K562 (cell line): ENCODE measurements around the gene AIRE. TPM values are rescaled to one million over a fixed set of nuclear protein-coding genes. Genes with fewer than 3 reads are reported as not detected.

Experiments used
- ATAC-seq: fragments of 200-7000 bp; cut with Tn5 transposase; 3 replicates; pipeline ENCODE4 v1.9.1; 2020; ENCODE audit warnings: moderate library complexity
- BruUV-seq: library from RNA; stranded (reverse); fragments of 400-500 nt; replicated peaks from 2 replicates; lab custom pipeline; 2021; lab: Mats Ljungman, UMichigan
- CTCF ChIA-PET: fragments of 300-600 bp; formaldehyde crosslinking; extraction: SDS; loops from one replicate; lab custom pipeline; 2021; ENCODE audit warnings: low intra/inter-chr PET ratio; lab: Yijun Ruan, JAX
- POLR2A ChIA-PET: fragments of 300-600, 350-650 bp; sonication (Branson Sonifier 250); formaldehyde crosslinking; extraction: SDS; loops from one replicate; lab custom pipeline; 2021; ENCODE audit warnings: antibody characterized with exemption, inconsistent platforms; lab: Yijun Ruan, JAX
- DNase-seq, 4 experiments: peaks; one replicate each; pipeline versions ENCODE4 v3.0.0 to v3.0.0-alpha.2; 2011 to 2018; ENCODE audit warnings: low spot score in 3 of 4, mixed read lengths in 3 of 4; ENCODE audit errors: extremely low read depth in 1 of 4
- FAIRE-seq: peaks from 2 replicates; lab custom pipeline; 2011; peaks lifted over from hg19 to GRCh38; lab: Jason Lieb, UNC
- H2AFZ ChIP-seq: 2 replicates; pipeline ENCODE4 v1.6.0; 2011; ENCODE audit warnings: low read depth, low read length, control low read depth, inconsistent platforms
- H3K27ac ChIP-seq: fragments of 200-600 bp; 3 replicates; pipeline ENCODE4 v1.8.0; 2011; ENCODE audit warnings: low read depth, mild to moderate bottlenecking, control low read depth, inconsistent platforms, low read length, moderate library complexity, mixed read lengths; ENCODE audit errors: extremely low read depth
- H3K27me3 ChIP-seq, 2 experiments: fragments of 300-600 bp in 1 of 2; 2 replicates in 1 of 2; 3 replicates in 1 of 2; pipeline versions ENCODE4 v1.6.0 to v1.8.0; 2011; ENCODE audit warnings: inconsistent platforms in 2 of 2, low read length in 2 of 2, mild to moderate bottlenecking in 1 of 2, mixed read lengths in 1 of 2, moderate library complexity in 1 of 2; ENCODE audit not compliant: control insufficient read depth in 2 of 2, insufficient read depth in 2 of 2
- H3K36me3 ChIP-seq: fragments of 300-600 bp; 3 replicates; pipeline ENCODE4 v1.8.0; 2011; ENCODE audit warnings: mild to moderate bottlenecking, low read length, inconsistent platforms; ENCODE audit not compliant: control insufficient read depth, insufficient read depth
- H3K4me1 ChIP-seq, 2 experiments: fragments of 200-600 bp in 1 of 2; replicated peaks in 1 of 2; 2 replicates in 1 of 2; 3 replicates in 1 of 2; pipeline versions ENCODE4 v1.5.1 to v1.8.0; 2011; ENCODE audit warnings: inconsistent platforms in 2 of 2, low read length in 2 of 2, mild to moderate bottlenecking in 1 of 2, mixed read lengths in 1 of 2, moderate library complexity in 1 of 2; ENCODE audit not compliant: control insufficient read depth in 2 of 2, insufficient read depth in 2 of 2
- H3K4me2 ChIP-seq: 2 replicates; pipeline ENCODE4 v1.6.1; 2011; ENCODE audit warnings: low read length, control low read depth, inconsistent platforms, mixed read lengths; ENCODE audit not compliant: insufficient read depth
- H3K4me3 ChIP-seq: fragments of 200-600 bp; sonication (generic), shearing (Covaris generic); 2 replicates; pipeline ENCODE4 v1.5.1; 2016; ENCODE audit warnings: control low read depth, inconsistent platforms
- H3K79me2 ChIP-seq: fragments of 200-600 bp; 3 replicates; pipeline ENCODE4 v1.8.0; 2011; ENCODE audit warnings: low read length, inconsistent platforms; ENCODE audit not compliant: control insufficient read depth, insufficient read depth
- H3K9ac ChIP-seq, 2 experiments: 2 replicates each; pipeline versions ENCODE4 v1.6.0 to v1.6.1; 2011; ENCODE audit warnings: low read depth in 2 of 2, low read length in 2 of 2, control low read depth in 1 of 2, inconsistent platforms in 1 of 2, mild to moderate bottlenecking in 1 of 2, mixed read lengths in 1 of 2; ENCODE audit not compliant: insufficient read depth in 1 of 2
- H3K9me1 ChIP-seq: one replicate; pipeline ENCODE4 v1.6.0; 2011; ENCODE audit warnings: inconsistent platforms, mild to moderate bottlenecking, low read length, moderate library complexity; ENCODE audit not compliant: control insufficient read depth, insufficient read depth
- H3K9me3 ChIP-seq: replicated peaks from 2 replicates; pipeline ENCODE4 v1.5.1; 2011; ENCODE audit warnings: low read depth, low read length, inconsistent platforms; ENCODE audit not compliant: control insufficient read depth, insufficient read depth
- H4K20me1 ChIP-seq: replicated peaks from 2 replicates; pipeline ENCODE4 v1.6.1; 2011; ENCODE audit warnings: low read length, inconsistent platforms, mixed read lengths; ENCODE audit not compliant: control insufficient read depth, insufficient read depth
- DACH1 ChIP-seq: fragments of 450-650 bp; IDR thresholded peaks from 2 replicates; pipeline ENCODE4 v1.6.1; 2018; ENCODE audit not compliant: partially characterized antibody
- E2F6 ChIP-seq, 2 experiments: IDR thresholded peaks; 2 replicates each; pipeline ENCODE4 v1.6.1; 2011; ENCODE audit warnings: borderline replicate concordance in 1 of 2, control low read depth in 1 of 2, low read depth in 1 of 2, low read length in 1 of 2, mild to moderate bottlenecking in 1 of 2, mixed read lengths in 1 of 2, moderate library complexity in 1 of 2; ENCODE audit not compliant: insufficient read depth in 1 of 2, insufficient read length in 1 of 2, poor library complexity in 1 of 2, severe bottlenecking in 1 of 2; ENCODE audit errors: extremely low read depth in 1 of 2
- NONO ChIP-seq, 2 experiments: fragments of 200-400 bp in 1 of 2; fragments of 450-650 bp in 1 of 2; formaldehyde crosslinking in 1 of 2; IDR thresholded peaks; 2 replicates each; pipeline ENCODE4 v1.6.1; 2017; ENCODE audit warnings: low read depth in 2 of 2, mild to moderate bottlenecking in 2 of 2, moderate library complexity in 2 of 2, low read length in 1 of 2
- REST ChIP-seq, 2 experiments: fragments of 450-650 bp; formaldehyde crosslinking in 1 of 2; IDR thresholded peaks; 2 replicates each; pipeline versions ENCODE4 v1.4.0 to v1.6.1; 2014 to 2020; ENCODE audit warnings: mild to moderate bottlenecking in 2 of 2, borderline replicate concordance in 1 of 2, low read depth in 1 of 2
- RFX1 ChIP-seq: fragments of 450-650 bp; IDR thresholded peaks from 2 replicates; pipeline ENCODE4 v1.6.1; 2016; ENCODE audit warnings: mild to moderate bottlenecking, moderate library complexity
- SIN3A ChIP-seq, 2 experiments: fragments of 150-350 bp in 1 of 2; IDR thresholded peaks; 2 replicates each; pipeline ENCODE4 v1.6.1; 2011 to 2016; ENCODE audit warnings: borderline replicate concordance in 2 of 2, low read depth in 2 of 2, low read length in 2 of 2, mild to moderate bottlenecking in 2 of 2, moderate library complexity in 2 of 2; ENCODE audit not compliant: control insufficient read depth in 1 of 2
- TAL1 ChIP-seq: fragments of 450-650 bp; IDR thresholded peaks from 2 replicates; pipeline ENCODE4 v1.6.1; 2016; ENCODE audit warnings: mild to moderate bottlenecking
- ZBTB17 ChIP-seq: fragments of 450-650 bp; formaldehyde crosslinking; IDR thresholded peaks from 2 replicates; pipeline ENCODE4 v1.4.0; 2020; ENCODE audit warnings: mild to moderate bottlenecking
- ZNF785 ChIP-seq: fragments of 250-450 bp; sonication (Bioruptor Pico); IDR thresholded peaks from 2 replicates; pipeline ENCODE4 v1.4.0; 2020; ENCODE audit warnings: mild to moderate bottlenecking
- WGBS: fragments of 100-300 bp; shearing (Covaris generic); methylation state at CpG from one replicate; pipeline ENCODE4 v1.1.6; 2016; ENCODE audit warnings: low coverage, mixed read lengths; ENCODE audit not compliant: insufficient coverage; ENCODE audit errors: missing lambda C conversion rate; 5-methylcytosine and 5-hydroxymethylcytosine counted together
- in situ Hi-C: fragments of 300-500 bp; cut with MboI; formaldehyde crosslinking; loops from 4 replicates; pipeline ENCODE4 v1.15.0; 2018; ENCODE audit warnings: inconsistent platforms, mixed read lengths
- intact Hi-C: fragments of 100-400 bp; cut with micrococcal nuclease; formaldehyde crosslinking; loops from 2 replicates; pipeline ENCODE4 v1.14.2; 2022
- polyA plus RNA-seq, 8 experiments: library from polyadenylated mRNA; depleted of rRNA in 4 of 8; stranded (reverse) in 5 of 8; unstranded in 3 of 8; fragments of >200 nt; fragmentation: Nextera tagmentation in 2 of 8; fragmentation: Illumina TruSeq in 1 of 8; extraction: Ambion mirVana in 2 of 8; extraction: Trizol in 1 of 8; gene quantifications; 2 replicates each; pipeline versions ENCODE4 v1.2.1 to v1.2.3, GENCODE V29; 2011 to 2014; ENCODE audit warnings: inconsistent platforms in 1 of 8, missing spikeins in 1 of 8
- total RNA-seq, 7 experiments: library from RNA; depleted of rRNA in 6 of 7; stranded (reverse); fragments of >200 nt in 6 of 7; fragmentation: Illumina TruSeq in 2 of 7; extraction: Trizol in 2 of 7; gene quantifications; 2 replicates each; pipeline versions ENCODE4 v1.2.1 to v1.2.3, GENCODE V29; 2011 to 2021; ENCODE audit warnings: low replicate concordance in 1 of 7

The AIRE gene
- total and polyA plus RNA-seq, 9 of the 15 experiments (the other 6 are each of a cell fraction or from before 2014, with no cell fraction given): 0.01 TPM; not detected in 8

GRCh38 chr21:44338971-44339910 lies 53.6 kb downstream of the AIRE start, which contains the start of gene CFAP410:
Gene CFAP410 (minus strand): TSS chr21:44339390. CDS start chr21:44339194, 196 bp downstream.
- Histone ChIP-seq H3K9me1 (peaks cover 6% of the 10 kb centered on the region), H4K20me1 (no peaks in the 10 kb centered on the region; the same call in 1 of the 2 replicates), H2AFZ (peak within 1 kb of the TSS; percentile 99), H3K36me3 (peaks cover 8% of the 10 kb centered on the region; the same call in 1 of the 3 replicates), H3K9me3 (no peaks in the 10 kb centered on the region), H3K4me3 (peak within 1 kb of the TSS; percentile 74), H3K27ac (peak within 1 kb of the TSS; percentile 95), H3K79me2 (no peaks in the 10 kb centered on the region), H3K27me3 (peaks cover 0 to 4% of the 10 kb centered on the region in 2 experiments; a peak in 1 of 5 replicates), H3K4me2 (peak within 1 kb of the TSS; percentile 98), H3K9ac (peak within 1 kb of the TSS; percentile 92 to 97), H3K4me1 (peaks cover 17 to 28% of the 10 kb centered on the region in 2 experiments; a peak in 4 of 5 replicates)
- WGBS: under 1% methylated on average over 71 of the region's 90 CpGs
- peak; percentile 98 for ATAC-seq
- ChIA-PET POLR2A (interaction anchor here (0.6 to 2.1 kb wide), 9 partner anchors 10 to 1425 kb away, joined by 3 to 11 read pairs (median 4); partner anchors contain the start of gene PTTG1IP), CTCF (no interaction called here)
- in situ Hi-C loops: no loop called here
- intact Hi-C loops: no loop called here
- TSS peak; percentile 95 for BruUV-seq
- DNase-seq: peak; percentile 97 to 99 (median 98)
- peak; percentile 80 for FAIRE-seq
- TF ChIP-seq DACH1 (no peak), ZBTB17 (peak; percentile 49; the same call in 1 of the 2 replicates), TAL1 (no peak), SIN3A (IDR thresholded peaks at IDR 0.05; ENCODE audit: borderline replicate concordance in 2 of 2, control insufficient read depth in 1 of 2, low read depth in 2 of 2, low read length in 2 of 2) (peak; percentile 98 to 99), E2F6 (IDR thresholded peaks at IDR 0.05; ENCODE audit: borderline replicate concordance in 1 of 2, extremely low read depth in 1 of 2, insufficient read depth in 1 of 2, insufficient read length in 1 of 2, low read depth in 1 of 2, low read length in 1 of 2, poor library complexity in 1 of 2, severe bottlenecking in 1 of 2) (peak in 1 of 2 experiments; percentile 46), ZNF785 (no peak), RFX1 (peak; percentile 79), REST (IDR thresholded peaks at IDR 0.05; ENCODE audit: borderline replicate concordance) (no peak), REST (CRISPR knock-in tag; IDR thresholded peaks at IDR 0.05; ENCODE audit: low read depth) (peak; percentile 86), NONO (IDR thresholded peaks at IDR 0.05; ENCODE audit: low read depth in 2 of 2, low read length in 1 of 2) (peak; percentile 51 to 90; a peak in 3 of 4 replicates)
